HCT116 (cell line): ENCODE results near the gene RIMBP2. TPM values are rescaled to one million over a fixed set of nuclear protein-coding genes. Genes with fewer than 3 reads are reported as not detected.

Experiments used
- ATAC-seq: fragments of 200-7000 bp; cut with Tn5 transposase; 2 replicates; pipeline ENCODE4 v1.9.1; 2020; ENCODE audit warnings: mild to moderate bottlenecking, moderate library complexity
- BruUV-seq: library from RNA; stranded (reverse); fragments of 400-500 nt; replicated peaks from 2 replicates; lab custom pipeline; 2021; lab: Mats Ljungman, UMichigan
- CTCF ChIA-PET: fragments of 300-600 bp; sonication (Branson Sonifier 250); formaldehyde crosslinking; loops from one replicate; lab custom pipeline; 2021; ENCODE audit warnings: antibody characterized with exemption; lab: Charles Lee
- POLR2A ChIA-PET: fragments of 300-600, 350-600 bp; sonication (Branson Sonifier 250); formaldehyde crosslinking; loops from one replicate; lab custom pipeline; 2021; ENCODE audit warnings: antibody characterized with exemption; lab: Charles Lee
- RAD21 ChIA-PET, 2 experiments: fragments of 300-600 bp; sonication (Branson Sonifier 250); formaldehyde crosslinking; loops; one replicate each; lab custom pipeline; 2023; ENCODE audit warnings: low total read pairs in 2 of 2; ENCODE audit not compliant: uncharacterized antibody in 2 of 2, unreplicated experiment in 2 of 2, low non-redundant PET in 1 of 2; lab: Charles Lee
- DNase-seq: peaks from one replicate; pipeline ENCODE4 v3.0.0-alpha.2; 2010; ENCODE audit warnings: low read depth, low spot score
- H2AFZ ChIP-seq: fragments of 200-600 bp; shearing (Covaris generic), sonication (generic); 2 replicates; pipeline ENCODE4 v1.6.1; 2017; ENCODE audit warnings: low read depth, mixed run types, mixed read lengths, antibody characterized with exemption, low read length; ENCODE audit not compliant: poor library complexity, severe bottlenecking
- H3K27ac ChIP-seq: 2 replicates; pipeline ENCODE4 v1.5.1; 2012; ENCODE audit warnings: low read depth, low read length
- H3K27me3 ChIP-seq: fragments of 200-600 bp; sonication (generic); 2 replicates; pipeline ENCODE4 v1.6.1; 2016; ENCODE audit warnings: mixed run types, low read length, mixed read lengths; ENCODE audit not compliant: insufficient read depth
- H3K36me3 ChIP-seq, 2 experiments: fragments of 200-500 bp in 1 of 2; fragments of 200-600 bp in 1 of 2; sonication (Bioruptor generic) in 1 of 2; sonication (generic) in 1 of 2; 2 replicates each; pipeline versions ENCODE4 v1.5.1 to v1.6.1; 2014 to 2016; ENCODE audit warnings: low read length in 2 of 2, inconsistent platforms in 1 of 2, mixed read lengths in 1 of 2, mixed run types in 1 of 2; ENCODE audit not compliant: insufficient read depth in 2 of 2, control insufficient read depth in 1 of 2
- H3K4me1 ChIP-seq, 2 experiments: fragments of 200-600 bp in 1 of 2; sonication (generic) in 1 of 2; 2 replicates each; pipeline versions ENCODE4 v1.5.1 to v1.6.1; 2012 to 2017; ENCODE audit warnings: low read length in 2 of 2, inconsistent platforms in 1 of 2, mild to moderate bottlenecking in 1 of 2, mixed read lengths in 1 of 2, mixed run types in 1 of 2, moderate library complexity in 1 of 2; ENCODE audit not compliant: insufficient read depth in 2 of 2, control insufficient read depth in 1 of 2
- H3K4me2 ChIP-seq: fragments of 200-600 bp; sonication (generic); 2 replicates; pipeline ENCODE4 v1.6.1; 2017; ENCODE audit warnings: mixed run types, low read length, mixed read lengths
- H3K4me3 ChIP-seq, 2 experiments: fragments of 200-600 bp in 1 of 2; sonication (generic) in 1 of 2; replicated peaks in 1 of 2; 2 replicates each; pipeline ENCODE4 v1.5.1; 2011 to 2016; ENCODE audit warnings: low read length in 2 of 2, control low read depth in 1 of 2, low read depth in 1 of 2, mild to moderate bottlenecking in 1 of 2, mixed read lengths in 1 of 2, mixed run types in 1 of 2
- H3K79me2 ChIP-seq: fragments of 200-600 bp; sonication (generic); 2 replicates; pipeline ENCODE4 v1.6.1; 2017; ENCODE audit warnings: mild to moderate bottlenecking, mixed run types, low read length, moderate library complexity, mixed read lengths; ENCODE audit not compliant: insufficient read depth
- H3K9ac ChIP-seq: fragments of 200-600 bp; sonication (generic); 2 replicates; pipeline ENCODE4 v1.6.1; 2016; ENCODE audit warnings: low read length, mixed read lengths
- H3K9me2 ChIP-seq: fragments of 200-600 bp; sonication (generic), shearing (Covaris generic); 2 replicates; pipeline ENCODE4 v1.6.1; 2017; ENCODE audit warnings: mixed run types, mild to moderate bottlenecking, moderate library complexity; ENCODE audit not compliant: insufficient read depth
- H3K9me3 ChIP-seq, 2 experiments: fragments of 200-500 bp in 1 of 2; fragments of 200-600 bp in 1 of 2; sonication (Bioruptor generic) in 1 of 2; sonication (generic) in 1 of 2; 2 replicates each; pipeline ENCODE4 v1.6.1; 2014 to 2017; ENCODE audit warnings: low read length in 2 of 2, mixed read lengths in 2 of 2, inconsistent platforms in 1 of 2, low read depth in 1 of 2, mild to moderate bottlenecking in 1 of 2, mixed run types in 1 of 2, moderate library complexity in 1 of 2; ENCODE audit not compliant: control insufficient read depth in 1 of 2, insufficient read depth in 1 of 2
- H4K20me1 ChIP-seq: fragments of 200-600 bp; sonication (generic), shearing (Covaris generic); 2 replicates; pipeline ENCODE4 v1.6.1; 2017; ENCODE audit warnings: mixed run types, mild to moderate bottlenecking, moderate library complexity; ENCODE audit not compliant: insufficient read depth
- EGR1 ChIP-seq: IDR thresholded peaks from 2 replicates; pipeline ENCODE4 v1.6.1; 2012; ENCODE audit warnings: low read depth
- EZH2 ChIP-seq: fragments of 200-600 bp; sonication (generic); IDR thresholded peaks from 2 replicates; pipeline ENCODE4 v1.6.1; 2017; ENCODE audit warnings: antibody characterized with exemption, mixed run types
- JUND ChIP-seq: IDR thresholded peaks from 2 replicates; pipeline ENCODE4 v1.6.1; 2012
- SIN3A ChIP-seq: IDR thresholded peaks from 2 replicates; pipeline ENCODE4 v1.6.1; 2012; ENCODE audit warnings: low read depth
- SRF ChIP-seq: IDR thresholded peaks from 2 replicates; pipeline ENCODE4 v1.6.1; 2012; ENCODE audit warnings: low read depth
- TCF7L2 ChIP-seq: IDR thresholded peaks from 2 replicates; pipeline ENCODE4 v1.7.0; 2011; ENCODE audit warnings: borderline replicate concordance, inconsistent platforms; ENCODE audit not compliant: insufficient read depth, insufficient read length; ENCODE audit errors: extremely low read depth
- YY1 ChIP-seq: IDR thresholded peaks from 2 replicates; pipeline ENCODE4 v1.6.1; 2011; ENCODE audit warnings: low read length, low read depth, moderate library complexity, mild to moderate bottlenecking; ENCODE audit not compliant: insufficient replicate concordance; ENCODE audit errors: extremely low read depth
- ZNF274 ChIP-seq: fragments of 200-500 bp; sonication (Bioruptor generic); IDR thresholded peaks from 2 replicates; pipeline ENCODE4 v1.6.1; 2014; ENCODE audit warnings: mild to moderate bottlenecking, low read depth, low read length, inconsistent platforms
- intact Hi-C: fragments of 100-400 bp; cut with micrococcal nuclease; formaldehyde crosslinking; loops from 2 replicates; pipeline ENCODE4 v1.10.0; 2022
- total RNA-seq: library from RNA; stranded (reverse); gene quantifications from one replicate; pipeline ENCODE4 v1.2.1, GENCODE V29; 2021; ENCODE audit not compliant: unreplicated experiment
- TF ChIP-seq, protein P1 (sequence below): IDR thresholded peaks from 2 replicates; pipeline ENCODE4 v1.6.1; 2012
- TF ChIP-seq, protein P2 (sequence below): IDR thresholded peaks from 2 replicates; pipeline ENCODE4 v1.6.1; 2012
- TF ChIP-seq, protein P3 (sequence below): IDR thresholded peaks from 2 replicates; pipeline ENCODE4 v1.6.1; 2011; ENCODE audit warnings: mild to moderate bottlenecking, low read length, moderate library complexity; ENCODE audit not compliant: insufficient replicate concordance; ENCODE audit errors: extremely low read depth
- TF ChIP-seq, protein P4 (sequence below): IDR thresholded peaks from 2 replicates; pipeline ENCODE4 v1.6.1; 2012; ENCODE audit warnings: low read depth

Gene RIMBP2
- total RNA-seq, 1 experiment from 2014 or later: not detected

DNA sequence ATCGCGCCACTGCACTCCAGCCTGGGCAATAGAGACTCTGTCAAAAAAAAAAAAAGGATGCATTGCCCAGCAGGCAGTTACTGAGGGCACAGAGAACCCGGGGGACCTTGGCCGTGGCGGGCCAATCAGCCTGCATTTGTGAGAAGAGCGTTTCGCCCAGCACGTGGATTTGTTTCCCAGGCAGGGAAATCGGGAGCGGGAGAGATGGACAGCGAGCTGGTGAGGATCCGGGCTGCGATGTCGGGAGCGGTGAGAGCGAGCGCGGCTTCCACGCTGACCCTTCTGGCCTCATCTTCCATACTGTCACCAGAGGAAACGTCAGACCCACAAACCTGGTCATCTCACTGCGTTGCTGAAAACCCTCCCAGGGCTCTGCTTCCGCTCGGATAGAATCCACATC is 123.5 kb downstream of the RIMBP2 start:
- H3K27me3 ChIP-seq: peaks cover 13% of the 10 kb centered on the region; the same call in 1 of the 2 replicates
- ChIA-PET CTCF (no interaction called here), RAD21 (no interaction called here), POLR2A (no interaction called here)
- no peaks in the 10 kb centered on the region for H3K9me2 ChIP-seq
- no peaks in the 10 kb centered on the region for H3K9me3 ChIP-seq
- DNase-seq (no peak), ATAC-seq (no peak)
- H4K20me1 ChIP-seq: no peaks in the 10 kb centered on the region
- no peak overlapping the region for H3K4me2 ChIP-seq
- TF ChIP-seq SRF: no peak
- TF ChIP-seq, protein P1, sequence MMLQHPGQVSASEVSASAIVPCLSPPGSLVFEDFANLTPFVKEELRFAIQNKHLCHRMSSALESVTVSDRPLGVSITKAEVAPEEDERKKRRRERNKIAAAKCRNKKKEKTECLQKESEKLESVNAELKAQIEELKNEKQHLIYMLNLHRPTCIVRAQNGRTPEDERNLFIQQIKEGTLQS: no peak
- no peak for TF ChIP-seq ZNF274
- TF ChIP-seq YY1: no peak
- no peak for TF ChIP-seq EGR1
- no peak for TF ChIP-seq SIN3A
- no peak for TF ChIP-seq TCF7L2
- no peak for TF ChIP-seq EZH2
- TF ChIP-seq, protein P2, sequence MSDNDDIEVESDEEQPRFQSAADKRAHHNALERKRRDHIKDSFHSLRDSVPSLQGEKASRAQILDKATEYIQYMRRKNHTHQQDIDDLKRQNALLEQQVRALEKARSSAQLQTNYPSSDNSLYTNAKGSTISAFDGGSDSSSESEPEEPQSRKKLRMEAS: no peak
- H3K79me2 ChIP-seq: no peaks in the 10 kb centered on the region
- H3K9ac ChIP-seq: no peak overlapping the region
- no TSS peak for BruUV-seq
- no peak overlapping the region for H2AFZ ChIP-seq
- intact Hi-C loops: no loop called here
- no peak overlapping the region for H3K27ac ChIP-seq
- no peak overlapping the region for H3K4me3 ChIP-seq
- no peaks in the 10 kb centered on the region for H3K36me3 ChIP-seq
- no peaks in the 10 kb centered on the region for H3K4me1 ChIP-seq

DNA sequence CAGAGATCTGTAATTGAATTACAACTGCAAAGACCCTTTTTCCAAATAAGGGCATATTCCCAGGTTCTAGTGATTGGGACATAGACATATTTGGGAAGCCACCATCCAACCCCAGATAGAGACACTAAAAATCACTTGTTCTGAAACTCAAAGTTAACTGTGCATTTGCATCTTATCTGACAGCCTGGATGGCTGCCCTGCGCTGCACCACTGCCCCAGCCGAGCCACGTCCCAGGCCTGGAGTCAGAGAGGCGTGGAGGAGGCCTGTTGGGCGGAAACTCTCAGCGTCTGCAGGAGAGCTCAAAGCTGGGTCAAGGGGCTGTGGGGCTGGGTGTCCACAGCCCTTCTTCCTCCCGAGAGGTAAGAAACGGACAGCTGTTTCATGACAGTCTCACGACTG is 124.4 kb downstream of the RIMBP2 start:
- ATAC-seq (no peak), DNase-seq (no peak)
- H3K27me3 ChIP-seq: peaks cover 13% of the 10 kb centered on the region; the same call in 1 of the 2 replicates
- POLR2A ChIA-PET: no interaction called here
- intact Hi-C loops: no loop called here
- RAD21 ChIA-PET: no interaction called here
- no peaks in the 10 kb centered on the region for H3K9me3 ChIP-seq
- H3K27ac ChIP-seq: no peak overlapping the region
- H3K4me1 ChIP-seq: no peaks in the 10 kb centered on the region
- no peak overlapping the region for H3K9ac ChIP-seq
- CTCF ChIA-PET: no interaction called here
- H3K9me2 ChIP-seq: no peaks in the 10 kb centered on the region
- no peaks in the 10 kb centered on the region for H3K36me3 ChIP-seq
- H3K79me2 ChIP-seq: no peaks in the 10 kb centered on the region
- no peak overlapping the region for H3K4me3 ChIP-seq
- no peak overlapping the region for H2AFZ ChIP-seq
- H4K20me1 ChIP-seq: no peaks in the 10 kb centered on the region
- H3K4me2 ChIP-seq: no peak overlapping the region
- BruUV-seq: no TSS peak
- TF ChIP-seq EZH2 (no peak), SRF (no peak), JUND (no peak)
- TF ChIP-seq, protein P2: no peak
- TF ChIP-seq, protein P3, sequence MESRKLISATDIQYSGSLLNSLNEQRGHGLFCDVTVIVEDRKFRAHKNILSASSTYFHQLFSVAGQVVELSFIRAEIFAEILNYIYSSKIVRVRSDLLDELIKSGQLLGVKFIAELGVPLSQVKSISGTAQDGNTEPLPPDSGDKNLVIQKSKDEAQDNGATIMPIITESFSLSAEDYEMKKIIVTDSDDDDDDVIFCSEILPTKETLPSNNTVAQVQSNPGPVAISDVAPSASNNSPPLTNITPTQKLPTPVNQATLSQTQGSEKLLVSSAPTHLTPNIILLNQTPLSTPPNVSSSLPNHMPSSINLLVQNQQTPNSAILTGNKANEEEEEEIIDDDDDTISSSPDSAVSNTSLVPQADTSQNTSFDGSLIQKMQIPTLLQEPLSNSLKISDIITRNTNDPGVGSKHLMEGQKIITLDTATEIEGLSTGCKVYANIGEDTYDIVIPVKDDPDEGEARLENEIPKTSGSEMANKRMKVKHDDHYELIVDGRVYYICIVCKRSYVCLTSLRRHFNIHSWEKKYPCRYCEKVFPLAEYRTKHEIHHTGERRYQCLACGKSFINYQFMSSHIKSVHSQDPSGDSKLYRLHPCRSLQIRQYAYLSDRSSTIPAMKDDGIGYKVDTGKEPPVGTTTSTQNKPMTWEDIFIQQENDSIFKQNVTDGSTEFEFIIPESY: no peak
- TF ChIP-seq, protein P4, sequence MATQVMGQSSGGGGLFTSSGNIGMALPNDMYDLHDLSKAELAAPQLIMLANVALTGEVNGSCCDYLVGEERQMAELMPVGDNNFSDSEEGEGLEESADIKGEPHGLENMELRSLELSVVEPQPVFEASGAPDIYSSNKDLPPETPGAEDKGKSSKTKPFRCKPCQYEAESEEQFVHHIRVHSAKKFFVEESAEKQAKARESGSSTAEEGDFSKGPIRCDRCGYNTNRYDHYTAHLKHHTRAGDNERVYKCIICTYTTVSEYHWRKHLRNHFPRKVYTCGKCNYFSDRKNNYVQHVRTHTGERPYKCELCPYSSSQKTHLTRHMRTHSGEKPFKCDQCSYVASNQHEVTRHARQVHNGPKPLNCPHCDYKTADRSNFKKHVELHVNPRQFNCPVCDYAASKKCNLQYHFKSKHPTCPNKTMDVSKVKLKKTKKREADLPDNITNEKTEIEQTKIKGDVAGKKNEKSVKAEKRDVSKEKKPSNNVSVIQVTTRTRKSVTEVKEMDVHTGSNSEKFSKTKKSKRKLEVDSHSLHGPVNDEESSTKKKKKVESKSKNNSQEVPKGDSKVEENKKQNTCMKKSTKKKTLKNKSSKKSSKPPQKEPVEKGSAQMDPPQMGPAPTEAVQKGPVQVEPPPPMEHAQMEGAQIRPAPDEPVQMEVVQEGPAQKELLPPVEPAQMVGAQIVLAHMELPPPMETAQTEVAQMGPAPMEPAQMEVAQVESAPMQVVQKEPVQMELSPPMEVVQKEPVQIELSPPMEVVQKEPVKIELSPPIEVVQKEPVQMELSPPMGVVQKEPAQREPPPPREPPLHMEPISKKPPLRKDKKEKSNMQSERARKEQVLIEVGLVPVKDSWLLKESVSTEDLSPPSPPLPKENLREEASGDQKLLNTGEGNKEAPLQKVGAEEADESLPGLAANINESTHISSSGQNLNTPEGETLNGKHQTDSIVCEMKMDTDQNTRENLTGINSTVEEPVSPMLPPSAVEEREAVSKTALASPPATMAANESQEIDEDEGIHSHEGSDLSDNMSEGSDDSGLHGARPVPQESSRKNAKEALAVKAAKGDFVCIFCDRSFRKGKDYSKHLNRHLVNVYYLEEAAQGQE: no peak
- TF ChIP-seq, protein P1: no peak
